DND-41 (cell line): Measurements from ENCODE around the gene NMB.
A peak's percentile ranks its signal among the peaks of the same experiment; 100 is the strongest.

Experiments
- ATAC-seq: fragments of 200-7000 bp; cut with Tn5 transposase; 3 replicates; pipeline ENCODE4 v1.9.1; 2021; ENCODE audit warnings: low read depth; ENCODE audit not compliant: insufficient read depth
- DNase-seq: peaks from one replicate; pipeline ENCODE4 v3.0.0-alpha.2; 2020
- H2AFZ ChIP-seq: 2 replicates; pipeline ENCODE4 v1.6.0; 2012; ENCODE audit warnings: low read depth, low read length
- H3K27ac ChIP-seq: 2 replicates; pipeline ENCODE4 v1.5.1; 2012; ENCODE audit warnings: low read length, inconsistent platforms
- H3K27me3 ChIP-seq: fragments of 200-600 bp; sonication (generic); 2 replicates; pipeline ENCODE4 v1.6.0; 2012; ENCODE audit warnings: low read length, mild to moderate bottlenecking, inconsistent platforms; ENCODE audit not compliant: insufficient read depth, poor library complexity
- H3K36me3 ChIP-seq: 2 replicates; pipeline ENCODE4 v1.5.1; 2012; ENCODE audit warnings: low read length, inconsistent platforms; ENCODE audit not compliant: insufficient read depth
- H3K4me1 ChIP-seq: 2 replicates; pipeline ENCODE4 v1.5.1; 2012; ENCODE audit warnings: mild to moderate bottlenecking, low read length; ENCODE audit not compliant: insufficient read depth
- H3K4me2 ChIP-seq: 2 replicates; pipeline ENCODE4 v1.6.0; 2012; ENCODE audit warnings: mild to moderate bottlenecking, moderate library complexity, low read length, inconsistent platforms; ENCODE audit not compliant: insufficient read depth
- H3K4me3 ChIP-seq, 2 experiments: fragments of 200-600 bp in 1 of 2; shearing (Covaris generic) in 1 of 2; 2 replicates each; pipeline ENCODE4 v1.5.1; 2012 to 2016; ENCODE audit warnings: inconsistent platforms in 2 of 2, low read length in 2 of 2, mild to moderate bottlenecking in 2 of 2, low read depth in 1 of 2, moderate library complexity in 1 of 2
- H3K79me2 ChIP-seq: 2 replicates; pipeline ENCODE4 v1.6.0; 2012; ENCODE audit warnings: low read length, inconsistent platforms; ENCODE audit not compliant: insufficient read depth
- H3K9ac ChIP-seq: 2 replicates; pipeline ENCODE4 v1.6.0; 2012; ENCODE audit warnings: low read depth, mild to moderate bottlenecking, inconsistent platforms, low read length, moderate library complexity
- H3K9me3 ChIP-seq: 2 replicates; pipeline ENCODE4 v1.5.1; 2012; ENCODE audit warnings: low read length, moderate library complexity, mild to moderate bottlenecking, inconsistent platforms; ENCODE audit not compliant: insufficient read depth, severe bottlenecking
- H4K20me1 ChIP-seq: 2 replicates; pipeline ENCODE4 v1.6.0; 2012; ENCODE audit warnings: low read length; ENCODE audit not compliant: insufficient read depth
- EZH2 ChIP-seq: IDR thresholded peaks from 3 replicates; pipeline ENCODE4 v1.6.1; 2012; ENCODE audit warnings: borderline replicate concordance, low read depth, mild to moderate bottlenecking, moderate library complexity, low read length, inconsistent platforms; ENCODE audit not compliant: severe bottlenecking
- TF ChIP-seq, protein P1 (sequence below): IDR thresholded peaks from 2 replicates; pipeline ENCODE4 v1.5.1; 2012; ENCODE audit warnings: borderline replicate concordance, low read length, moderate library complexity, mild to moderate bottlenecking; ENCODE audit not compliant: poor library complexity, severe bottlenecking; ENCODE audit errors: extremely low read depth

The NMB gene

GRCh38 chr15:84653584-84653909 is 4.5 kb downstream of the NMB start:
- H3K36me3 ChIP-seq: peaks cover 32% of the 10 kb centered on the region
- TF ChIP-seq, protein P1, sequence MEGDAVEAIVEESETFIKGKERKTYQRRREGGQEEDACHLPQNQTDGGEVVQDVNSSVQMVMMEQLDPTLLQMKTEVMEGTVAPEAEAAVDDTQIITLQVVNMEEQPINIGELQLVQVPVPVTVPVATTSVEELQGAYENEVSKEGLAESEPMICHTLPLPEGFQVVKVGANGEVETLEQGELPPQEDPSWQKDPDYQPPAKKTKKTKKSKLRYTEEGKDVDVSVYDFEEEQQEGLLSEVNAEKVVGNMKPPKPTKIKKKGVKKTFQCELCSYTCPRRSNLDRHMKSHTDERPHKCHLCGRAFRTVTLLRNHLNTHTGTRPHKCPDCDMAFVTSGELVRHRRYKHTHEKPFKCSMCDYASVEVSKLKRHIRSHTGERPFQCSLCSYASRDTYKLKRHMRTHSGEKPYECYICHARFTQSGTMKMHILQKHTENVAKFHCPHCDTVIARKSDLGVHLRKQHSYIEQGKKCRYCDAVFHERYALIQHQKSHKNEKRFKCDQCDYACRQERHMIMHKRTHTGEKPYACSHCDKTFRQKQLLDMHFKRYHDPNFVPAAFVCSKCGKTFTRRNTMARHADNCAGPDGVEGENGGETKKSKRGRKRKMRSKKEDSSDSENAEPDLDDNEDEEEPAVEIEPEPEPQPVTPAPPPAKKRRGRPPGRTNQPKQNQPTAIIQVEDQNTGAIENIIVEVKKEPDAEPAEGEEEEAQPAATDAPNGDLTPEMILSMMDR: no peak
- TF ChIP-seq EZH2: no peak
- peak overlapping the region; percentile 71 for H3K9ac ChIP-seq
- H2AFZ ChIP-seq: peak overlapping the region; percentile 72
- ATAC-seq (no peak), DNase-seq (no peak)
- peak overlapping the region; percentile 65 to 92 for H3K4me3 ChIP-seq
- H3K27me3 ChIP-seq: no peaks in the 10 kb centered on the region
- H3K27ac ChIP-seq: peak overlapping the region; percentile 83
- H4K20me1 ChIP-seq: no peaks in the 10 kb centered on the region; the same call in 1 of the 2 replicates
- no peaks in the 10 kb centered on the region for H3K9me3 ChIP-seq
- H3K79me2 ChIP-seq: peaks cover 25% of the 10 kb centered on the region
- peaks cover 48% of the 10 kb centered on the region for H3K4me1 ChIP-seq
- peak overlapping the region; percentile 72 for H3K4me2 ChIP-seq

- Histone ChIP-seq H3K9ac (no peak overlapping the region), H3K36me3 (peaks cover 68% of the 10 kb centered on the region), H2AFZ (no peak overlapping the region), H3K79me2 (peaks cover 25% of the 10 kb centered on the region), H3K27ac (no peak overlapping the region), H3K4me1 (peaks cover 21% of the 10 kb centered on the region), H4K20me1 (0 out of 2 replicates have a peak, but pooled peaks cover 5% of the 10 kb centered on the region), H3K4me2 (no peak overlapping the region), H3K9me3 (no peaks in the 10 kb centered on the region), H3K27me3 (no peaks in the 10 kb centered on the region), H3K4me3 (no peak overlapping the region)
- ATAC-seq (no peak), DNase-seq (no peak)
- TF ChIP-seq, protein P1: no peak
- TF ChIP-seq EZH2: no peak
These were observed 8.3 kb downstream of the NMB start for GRCh38 chr15:84649706-84650105.

- H3K4me2 ChIP-seq: no peak overlapping the region
- no peak overlapping the region for H3K9ac ChIP-seq
- H3K27ac ChIP-seq: no peak overlapping the region
- no peak for ATAC-seq
- peaks cover 18% of the 10 kb centered on the region for H3K4me1 ChIP-seq
- H3K4me3 ChIP-seq: no peak overlapping the region
- TF ChIP-seq, protein P1: no peak
- peaks cover 76% of the 10 kb centered on the region for H3K36me3 ChIP-seq
- no peaks in the 10 kb centered on the region for H3K9me3 ChIP-seq
- no peak overlapping the region for H2AFZ ChIP-seq
- H4K20me1 ChIP-seq: 0 out of 2 replicates have a peak, but pooled peaks cover 5% of the 10 kb centered on the region
- H3K79me2 ChIP-seq: peaks cover 19% of the 10 kb centered on the region
- no peak for DNase-seq
- no peaks in the 10 kb centered on the region for H3K27me3 ChIP-seq
These were observed 9.5 kb downstream of the NMB start for GRCh38 chr15:84648539-84648938.

DNA sequence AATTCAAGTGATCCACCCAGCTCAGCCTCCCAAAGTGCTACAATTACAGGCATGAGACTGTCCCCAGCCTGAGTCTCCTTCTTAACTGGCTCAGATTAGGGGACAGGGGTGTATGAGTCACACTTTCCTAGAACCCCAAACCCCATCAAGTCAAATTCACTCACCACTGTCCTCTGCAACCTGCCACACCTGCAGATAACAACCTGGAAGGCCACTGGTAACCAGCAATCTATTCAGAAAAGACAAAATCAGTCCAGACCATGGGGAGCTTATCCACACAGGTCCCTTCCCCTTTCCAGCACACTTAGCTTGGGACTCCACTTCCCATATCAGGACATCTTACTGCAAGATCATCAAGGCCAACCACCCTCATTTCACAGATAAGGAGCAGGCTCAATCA is 10.3 kb downstream of the NMB start:
- TF ChIP-seq, protein P1: no peak
- no peak for TF ChIP-seq EZH2
- Histone ChIP-seq H3K27ac (no peak overlapping the region), H4K20me1 (peaks cover 5% of the 10 kb centered on the region; the same call in 1 of the 2 replicates), H3K9me3 (no peaks in the 10 kb centered on the region), H3K79me2 (peaks cover 11% of the 10 kb centered on the region), H3K4me2 (no peak overlapping the region), H3K4me3 (no peak overlapping the region), H3K27me3 (no peaks in the 10 kb centered on the region), H3K36me3 (peaks cover 83% of the 10 kb centered on the region), H2AFZ (no peak overlapping the region), H3K9ac (no peak overlapping the region), H3K4me1 (peaks cover 10% of the 10 kb centered on the region)
- DNase-seq (no peak), ATAC-seq (no peak)
